Measurements from ENCODE around the gene AFAP1L2. TPM values are rescaled to one million over a fixed set of nuclear protein-coding genes. Genes with fewer than 3 reads are reported as not detected.

AFAP1L2 gene
- total RNA-seq, 2 donors from 2014 or later = 5.8 to 6.3 TPM

DNA sequence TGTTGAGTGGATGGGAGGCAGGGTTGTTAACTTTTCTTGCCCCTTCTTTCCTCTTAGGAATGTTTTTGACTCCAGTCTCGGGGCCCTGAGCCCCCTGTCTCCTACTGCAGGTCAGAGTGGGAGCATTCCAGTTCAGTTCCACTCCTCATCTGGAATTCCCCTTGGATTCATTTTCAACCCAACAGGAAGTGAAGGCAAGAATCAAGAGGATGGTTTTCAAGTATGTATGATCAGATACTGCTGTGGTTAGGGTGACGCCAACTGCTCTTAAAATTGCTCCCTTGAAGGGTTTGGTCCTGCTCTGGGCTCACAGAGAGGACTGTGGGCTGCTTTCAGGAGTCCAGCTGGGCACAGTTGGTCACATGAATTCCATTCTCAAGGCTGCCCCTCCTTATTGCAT, 143.2 kb downstream of the AFAP1L2 start:
- Histone ChIP-seq H3K27me3 (no peaks in the 10 kb centered on the region), H3K9me3 (no peaks in the 10 kb centered on the region), H3K36me3 (no peaks in the 10 kb centered on the region), H3K4me3 (no peak overlapping the region), H3K27ac (no peak overlapping the region), H3K4me1 (peaks cover 0 to 40% of the 10 kb centered on the region in 2 donors)
- no peak for DNase-seq (ENCODE audit: low spot score)
- TF ChIP-seq, protein P1, sequence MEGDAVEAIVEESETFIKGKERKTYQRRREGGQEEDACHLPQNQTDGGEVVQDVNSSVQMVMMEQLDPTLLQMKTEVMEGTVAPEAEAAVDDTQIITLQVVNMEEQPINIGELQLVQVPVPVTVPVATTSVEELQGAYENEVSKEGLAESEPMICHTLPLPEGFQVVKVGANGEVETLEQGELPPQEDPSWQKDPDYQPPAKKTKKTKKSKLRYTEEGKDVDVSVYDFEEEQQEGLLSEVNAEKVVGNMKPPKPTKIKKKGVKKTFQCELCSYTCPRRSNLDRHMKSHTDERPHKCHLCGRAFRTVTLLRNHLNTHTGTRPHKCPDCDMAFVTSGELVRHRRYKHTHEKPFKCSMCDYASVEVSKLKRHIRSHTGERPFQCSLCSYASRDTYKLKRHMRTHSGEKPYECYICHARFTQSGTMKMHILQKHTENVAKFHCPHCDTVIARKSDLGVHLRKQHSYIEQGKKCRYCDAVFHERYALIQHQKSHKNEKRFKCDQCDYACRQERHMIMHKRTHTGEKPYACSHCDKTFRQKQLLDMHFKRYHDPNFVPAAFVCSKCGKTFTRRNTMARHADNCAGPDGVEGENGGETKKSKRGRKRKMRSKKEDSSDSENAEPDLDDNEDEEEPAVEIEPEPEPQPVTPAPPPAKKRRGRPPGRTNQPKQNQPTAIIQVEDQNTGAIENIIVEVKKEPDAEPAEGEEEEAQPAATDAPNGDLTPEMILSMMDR (IDR thresholded peaks at IDR 0.05) = no peak

DNA sequence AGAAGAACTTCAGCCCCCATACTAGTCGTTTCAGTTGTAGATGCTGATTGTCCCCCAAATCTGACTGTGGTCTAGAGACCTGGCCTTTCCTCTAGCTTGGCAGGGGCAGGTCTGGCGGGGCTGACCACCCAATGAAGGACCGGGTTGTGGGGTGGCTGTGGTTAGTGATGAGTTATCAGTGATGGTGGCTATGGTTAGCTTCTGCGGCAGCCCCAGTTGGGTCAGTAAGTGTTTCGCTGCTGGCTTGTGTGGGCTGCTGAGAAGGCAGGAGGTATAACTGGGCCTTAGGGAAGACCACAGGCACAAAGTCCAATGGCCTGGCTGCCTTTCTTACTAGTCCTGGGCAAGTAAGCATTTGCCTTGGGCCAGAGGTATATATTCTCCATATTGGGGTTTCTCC, 143.9 kb downstream of the AFAP1L2 start:
- TF ChIP-seq, protein P1 (IDR thresholded peaks at IDR 0.05) = no peak
- H3K27me3 ChIP-seq = no peaks in the 10 kb centered on the region
- H3K36me3 ChIP-seq = no peaks in the 10 kb centered on the region
- H3K4me3 ChIP-seq = no peak overlapping the region
- no peaks in the 10 kb centered on the region for H3K9me3 ChIP-seq
- no peak for DNase-seq (ENCODE audit: low spot score)
- H3K27ac ChIP-seq = peak overlapping the region in 1 of 2 donors; percentile 12
- peaks cover 0 to 34% of the 10 kb centered on the region in 2 donors for H3K4me1 ChIP-seq

GRCh38 chr10:114259824-114260223, 144.5 kb downstream of the AFAP1L2 start:
- peak; percentile 69 for DNase-seq (ENCODE audit: low spot score)
- Histone ChIP-seq H3K4me3 (no peak overlapping the region), H3K27ac (peak overlapping the region in 1 of 2 donors; percentile 12), H3K27me3 (no peaks in the 10 kb centered on the region), H3K4me1 (peaks cover 0 to 29% of the 10 kb centered on the region in 2 donors), H3K9me3 (no peaks in the 10 kb centered on the region), H3K36me3 (no peaks in the 10 kb centered on the region)
- TF ChIP-seq, protein P1 (IDR thresholded peaks at IDR 0.05) = no peak

GRCh38 chr10:114258274-114258840, 145.9 kb downstream of the AFAP1L2 start:
- H3K9me3 ChIP-seq = no peaks in the 10 kb centered on the region
- peaks cover 0 to 26% of the 10 kb centered on the region in 2 donors for H3K4me1 ChIP-seq
- DNase-seq (ENCODE audit: low spot score) = no peak
- no peak overlapping the region for H3K27ac ChIP-seq
- H3K4me3 ChIP-seq = no peak overlapping the region
- no peaks in the 10 kb centered on the region for H3K27me3 ChIP-seq
- no peaks in the 10 kb centered on the region for H3K36me3 ChIP-seq
- TF ChIP-seq, protein P1 (IDR thresholded peaks at IDR 0.05) = no peak

DNA sequence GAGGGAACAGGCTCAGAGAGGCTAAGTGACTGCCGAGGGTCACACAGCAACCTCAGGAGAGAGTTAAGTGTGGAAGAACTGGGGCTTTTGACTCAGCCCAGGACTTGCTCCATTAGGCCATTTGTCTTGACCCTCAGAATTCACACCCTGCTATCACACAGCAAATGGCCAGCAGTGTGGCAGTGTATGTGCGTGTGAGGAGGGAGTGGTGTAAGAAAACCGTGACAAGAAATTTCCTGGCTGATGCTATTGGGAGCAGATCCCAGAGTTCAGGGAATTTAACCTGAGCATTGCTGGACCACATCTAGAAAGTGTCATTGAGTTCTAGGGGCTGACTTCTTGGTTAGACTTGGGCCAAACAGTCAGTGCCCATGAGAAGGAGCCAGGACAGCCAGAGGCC, 146.8 kb downstream of the AFAP1L2 start:
- Histone ChIP-seq H3K4me3 (no peak overlapping the region), H3K36me3 (no peaks in the 10 kb centered on the region), H3K27me3 (no peaks in the 10 kb centered on the region), H3K9me3 (no peaks in the 10 kb centered on the region), H3K27ac (no peak overlapping the region), H3K4me1 (peaks cover 0 to 26% of the 10 kb centered on the region in 2 donors)
- DNase-seq (ENCODE audit: low spot score) = no peak
- TF ChIP-seq, protein P1 (IDR thresholded peaks at IDR 0.05) = no peak

GRCh38 chr10:114256822-114257221, 147.5 kb downstream of the AFAP1L2 start:
- no peak for DNase-seq (ENCODE audit: low spot score)
- Histone ChIP-seq H3K36me3 (no peaks in the 10 kb centered on the region), H3K27me3 (no peaks in the 10 kb centered on the region), H3K4me3 (no peak overlapping the region), H3K9me3 (no peaks in the 10 kb centered on the region), H3K27ac (no peak overlapping the region), H3K4me1 (peaks cover 0 to 26% of the 10 kb centered on the region in 2 donors)
- TF ChIP-seq, protein P1 (IDR thresholded peaks at IDR 0.05) = no peak

Data from right atrium auricular region (tissue), 2 donors.